IMR-90 (cell line): ENCODE data around the gene DDA1. TPM values are rescaled to one million over a fixed set of nuclear protein-coding genes. Genes with fewer than 3 reads are reported as not detected.

Experiments used
- ATAC-seq: fragments of 200-7000 bp; cut with Tn5 transposase; 2 replicates; pipeline ENCODE4 v1.9.1; 2020; ENCODE audit warnings: low read depth, mild to moderate bottlenecking, moderate library complexity
- BruUV-seq: library from RNA; stranded (reverse); fragments of 400-500 nt; replicated peaks from 2 replicates; lab custom pipeline; 2021; lab: Mats Ljungman, UMichigan
- CTCF ChIA-PET: fragments of 300-600 bp; formaldehyde crosslinking; extraction: SDS; loops from one replicate; lab custom pipeline; 2021; ENCODE audit warnings: antibody characterized with exemption; lab: Yijun Ruan, JAX
- POLR2A ChIA-PET: fragments of 300-600 bp; sonication (Branson Sonifier 250); formaldehyde crosslinking; loops from one replicate; lab custom pipeline; 2022; ENCODE audit warnings: antibody characterized with exemption; ENCODE audit not compliant: unreplicated experiment; lab: Charles Lee
- DNase-seq: peaks from one replicate; pipeline ENCODE4 v3.0.0; 2013
- H2AFZ ChIP-seq: replicated peaks from 2 replicates; pipeline ENCODE3; 2013; ENCODE audit warnings: low read length, mild to moderate bottlenecking; ENCODE audit not compliant: poor library complexity
- H2AK5ac ChIP-seq: 2 replicates; pipeline ENCODE4 v1.6.1; 2013; ENCODE audit warnings: low read depth, low read length, inconsistent platforms
- H2AK9ac ChIP-seq: replicated peaks from 2 replicates; pipeline ENCODE3; 2013; ENCODE audit warnings: mild to moderate bottlenecking, low read depth, low read length, moderate library complexity; ENCODE audit not compliant: poor library complexity
- H2BK120ac ChIP-seq: 2 replicates; pipeline ENCODE4 v1.6.1; 2013; ENCODE audit warnings: low read depth, low read length, inconsistent platforms
- H2BK15ac ChIP-seq: 3 replicates; pipeline ENCODE4 v1.6.1; 2013; ENCODE audit warnings: low read depth, low read length, inconsistent platforms
- H2BK20ac ChIP-seq: 2 replicates; pipeline ENCODE4 v1.6.1; 2013; ENCODE audit warnings: low read depth, mild to moderate bottlenecking, inconsistent platforms, low read length, moderate library complexity
- H2BK5ac ChIP-seq: 2 replicates; pipeline ENCODE4 v1.6.1; 2013; ENCODE audit warnings: mild to moderate bottlenecking, low read depth, low read length, inconsistent platforms; ENCODE audit not compliant: poor library complexity, severe bottlenecking
- H3K14ac ChIP-seq: replicated peaks from 2 replicates; pipeline ENCODE4 v1.6.1; 2013; ENCODE audit warnings: low read depth, low read length, inconsistent platforms
- H3K18ac ChIP-seq: 2 replicates; pipeline ENCODE4 v1.6.1; 2013; ENCODE audit warnings: low read depth, low read length, control low read depth
- H3K23ac ChIP-seq: 2 replicates; pipeline ENCODE4 v1.6.1; 2013; ENCODE audit warnings: low read depth, low read length, inconsistent platforms
- H3K27ac ChIP-seq: 2 replicates; pipeline ENCODE4 v1.5.1; 2013; ENCODE audit warnings: mild to moderate bottlenecking, control low read depth, low read length; ENCODE audit not compliant: insufficient read depth
- H3K27me3 ChIP-seq: 2 replicates; pipeline ENCODE4 v1.6.1; 2013; ENCODE audit warnings: low read length; ENCODE audit not compliant: control insufficient read depth, insufficient read depth
- H3K36me3 ChIP-seq: 2 replicates; pipeline ENCODE4 v1.6.1; 2013; ENCODE audit warnings: low read length, mixed read lengths; ENCODE audit not compliant: control insufficient read depth, insufficient read depth
- H3K4ac ChIP-seq: 2 replicates; pipeline ENCODE4 v1.6.1; 2013; ENCODE audit warnings: low read depth, low read length, inconsistent platforms
- H3K4me1 ChIP-seq: 2 replicates; pipeline ENCODE4 v1.6.1; 2013; ENCODE audit warnings: low read length, mixed read lengths; ENCODE audit not compliant: control insufficient read depth, insufficient read depth
- H3K4me2 ChIP-seq: 2 replicates; pipeline ENCODE4 v1.6.1; 2013; ENCODE audit warnings: low read depth, mild to moderate bottlenecking, control low read depth, low read length, moderate library complexity
- H3K4me3 ChIP-seq: 2 replicates; pipeline ENCODE4 v1.5.1; 2013; ENCODE audit warnings: low read depth, mild to moderate bottlenecking, control low read depth, low read length, moderate library complexity; ENCODE audit not compliant: insufficient read depth
- H3K56ac ChIP-seq: 2 replicates; pipeline ENCODE4 v1.6.1; 2013; ENCODE audit warnings: low read length, inconsistent platforms; ENCODE audit not compliant: insufficient read depth; ENCODE audit errors: extremely low read depth
- H3K79me1 ChIP-seq, 2 experiments: 2 replicates each; pipeline ENCODE4 v1.6.1; 2013; ENCODE audit warnings: low read length in 2 of 2, inconsistent platforms in 1 of 2, low read depth in 1 of 2
- H3K9ac ChIP-seq: 2 replicates; pipeline ENCODE4 v1.6.1; 2013; ENCODE audit warnings: low read depth, low read length, control low read depth
- H3K9me1 ChIP-seq: 2 replicates; pipeline ENCODE4 v1.6.1; 2013; ENCODE audit warnings: low read length, inconsistent platforms; ENCODE audit not compliant: insufficient read depth
- H3K9me3 ChIP-seq: 2 replicates; pipeline ENCODE4 v1.6.1; 2013; ENCODE audit warnings: low read length; ENCODE audit not compliant: control insufficient read depth, insufficient read depth
- H4K20me1 ChIP-seq: 2 replicates; pipeline ENCODE4 v1.6.1; 2013; ENCODE audit warnings: low read length, inconsistent platforms; ENCODE audit not compliant: insufficient read depth
- H4K5ac ChIP-seq: 2 replicates; pipeline ENCODE4 v1.6.1; 2013; ENCODE audit warnings: mild to moderate bottlenecking, low read depth, low read length, control low read depth
- H4K8ac ChIP-seq, 2 experiments: 2 replicates each; pipeline ENCODE4 v1.6.1; 2013; ENCODE audit warnings: low read depth in 2 of 2, low read length in 2 of 2, control low read depth in 1 of 2, inconsistent platforms in 1 of 2
- H4K91ac ChIP-seq: 2 replicates; pipeline ENCODE4 v1.6.1; 2013; ENCODE audit warnings: low read depth, low read length, inconsistent platforms; ENCODE audit not compliant: insufficient read depth
- BHLHE40 ChIP-seq: fragments of 150-350 bp; IDR thresholded peaks from 2 replicates; pipeline ENCODE4 v1.6.1; 2016; ENCODE audit warnings: mild to moderate bottlenecking, low read depth, low read length
- CHD1 ChIP-seq: IDR thresholded peaks from 2 replicates; pipeline ENCODE4 v1.6.1; 2012; ENCODE audit warnings: low read depth, low read length, improper control_type of control experiment
- FOS ChIP-seq: fragments of 150-350 bp; IDR thresholded peaks from 2 replicates; pipeline ENCODE4 v1.6.1; 2016; ENCODE audit warnings: low read depth, low read length
- MAFK ChIP-seq: IDR thresholded peaks from 2 replicates; pipeline ENCODE4 v1.6.1; 2012; ENCODE audit warnings: low read depth, low read length, improper control_type of control experiment
- MAZ ChIP-seq: IDR thresholded peaks from 2 replicates; pipeline ENCODE4 v1.6.1; 2012; ENCODE audit warnings: low read depth, mild to moderate bottlenecking, low read length, improper control_type of control experiment, moderate library complexity, borderline replicate concordance
- POLR2A ChIP-seq: IDR thresholded peaks from 2 replicates; pipeline ENCODE4 v1.6.1; 2012; ENCODE audit warnings: mild to moderate bottlenecking, low read depth, low read length
- RAD21 ChIP-seq: IDR thresholded peaks from 2 replicates; pipeline ENCODE4 v1.6.1; 2012; ENCODE audit warnings: low read length, improper control_type of control experiment
- RCOR1 ChIP-seq: IDR thresholded peaks from 2 replicates; pipeline ENCODE4 v1.6.1; 2012; ENCODE audit warnings: mild to moderate bottlenecking, low read length, improper control_type of control experiment; ENCODE audit not compliant: insufficient replicate concordance
- RFX5 ChIP-seq: IDR thresholded peaks from 2 replicates; pipeline ENCODE4 v1.8.0; 2012; ENCODE audit warnings: low read depth, mild to moderate bottlenecking, low read length, moderate library complexity
- WGBS, 2 experiments: methylation state at CpG; one replicate each; pipeline versions ENCODE4 v1.1.5 to v1.1.7; 2013; ENCODE audit warnings: missing lambda C conversion rate in 2 of 2; ENCODE audit not compliant: insufficient read length in 1 of 2; ENCODE audit errors: extremely low coverage in 2 of 2; 5-methylcytosine and 5-hydroxymethylcytosine counted together
- dilution Hi-C: fragments of 300-500 bp; cut with HindIII; formaldehyde crosslinking; loops from one replicate; pipeline ENCODE4 v1.14.3; 2018; ENCODE audit warnings: low sequenced_read_pairs; ENCODE audit not compliant: unreplicated experiment
- in situ Hi-C: fragments of 300-500 bp; cut with MboI; formaldehyde crosslinking; loops from 3 replicates; pipeline ENCODE4 v1.14.3; 2019; ENCODE audit warnings: low sequenced_read_pairs, inconsistent platforms, mixed read lengths
- intact Hi-C: fragments of 100-400 bp; cut with micrococcal nuclease; formaldehyde crosslinking; loops from 2 replicates; pipeline ENCODE4 v1.10.0; 2022
- polyA plus RNA-seq, 3 experiments: library from polyadenylated mRNA; depleted of rRNA; stranded (reverse); fragments of >200 nt; gene quantifications; 2 replicates each; pipeline ENCODE4 v1.2.3, GENCODE V29; 2012; ENCODE audit warnings: low replicate concordance in 1 of 3
- total RNA-seq: library from RNA; depleted of rRNA; stranded (reverse); fragments of >200 nt; gene quantifications from 2 replicates; pipeline ENCODE4 v1.2.3, GENCODE V29; 2012
- TF ChIP-seq, protein P1 (sequence below): fragments of 150-350 bp; IDR thresholded peaks from 2 replicates; pipeline ENCODE4 v1.6.1; 2016; ENCODE audit warnings: low read depth, mild to moderate bottlenecking, low read length, moderate library complexity, borderline replicate concordance
- TF ChIP-seq, protein P2 (sequence below): fragments of 150-350 bp; IDR thresholded peaks from 2 replicates; pipeline ENCODE4 v1.6.1; 2017; ENCODE audit warnings: mild to moderate bottlenecking, antibody characterized with exemption, low read length, low read depth

The DDA1 gene
- total and polyA plus RNA-seq, 2 of the 4 experiments (the other 2 are of a cell fraction): 33.7 to 87.2 TPM

DNA sequence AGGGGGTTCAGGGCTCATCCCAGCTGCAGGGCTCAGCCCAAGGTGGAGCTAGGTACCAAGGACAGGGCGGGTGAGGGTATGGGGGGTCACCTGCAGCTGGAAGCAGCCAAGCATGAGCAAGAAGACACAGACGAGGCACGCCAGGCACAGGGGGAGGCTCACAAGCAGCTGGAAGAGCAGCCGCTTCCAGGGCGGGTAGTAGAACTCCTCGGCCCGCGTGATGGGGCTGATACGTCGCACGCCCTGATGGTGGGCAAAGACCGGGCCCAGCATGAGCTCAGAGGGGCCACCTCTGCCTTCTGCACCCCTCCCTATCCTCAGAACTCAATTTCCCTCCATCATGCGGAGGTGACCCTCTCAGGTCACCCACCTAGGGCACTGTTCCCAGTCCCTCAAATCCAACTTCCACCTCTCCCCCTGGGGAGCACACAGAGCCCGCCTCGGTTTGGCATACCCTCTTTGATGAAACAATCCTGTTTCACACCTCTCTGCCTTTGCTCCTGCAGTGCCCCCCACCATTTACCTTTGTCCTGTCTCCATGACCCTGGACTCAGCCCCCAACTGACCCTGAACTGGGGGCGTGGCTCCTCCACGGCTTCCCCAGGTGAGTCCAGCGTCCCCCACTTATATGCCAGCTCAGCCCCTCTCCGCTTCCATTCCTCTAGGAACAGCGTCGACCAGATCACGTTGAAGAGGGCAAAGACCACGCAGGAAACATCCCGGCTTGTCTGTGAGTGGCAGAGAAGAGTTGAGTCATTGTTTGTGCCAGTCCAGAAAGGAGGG lies 21.1 kb downstream of the DDA1 start:
- H3K4me3 ChIP-seq: no peak overlapping the region
- 90% methylated on average over 9 of the region's 24 CpGs; no CpG with 5 or more reads in 1 of the 2 experiments for WGBS, 2 experiments
- H3K9me1 ChIP-seq: peaks cover 5% of the 10 kb centered on the region
- dilution Hi-C loops: no loop called here
- H3K23ac ChIP-seq: no peak overlapping the region
- no peak for ATAC-seq
- TF ChIP-seq FOS (no peak), RFX5 (no peak), RCOR1 (no peak), CHD1 (no peak), RAD21 (no peak), MAZ (no peak), MAFK (no peak), BHLHE40 (no peak), POLR2A (no peak)
- TF ChIP-seq, protein P1, sequence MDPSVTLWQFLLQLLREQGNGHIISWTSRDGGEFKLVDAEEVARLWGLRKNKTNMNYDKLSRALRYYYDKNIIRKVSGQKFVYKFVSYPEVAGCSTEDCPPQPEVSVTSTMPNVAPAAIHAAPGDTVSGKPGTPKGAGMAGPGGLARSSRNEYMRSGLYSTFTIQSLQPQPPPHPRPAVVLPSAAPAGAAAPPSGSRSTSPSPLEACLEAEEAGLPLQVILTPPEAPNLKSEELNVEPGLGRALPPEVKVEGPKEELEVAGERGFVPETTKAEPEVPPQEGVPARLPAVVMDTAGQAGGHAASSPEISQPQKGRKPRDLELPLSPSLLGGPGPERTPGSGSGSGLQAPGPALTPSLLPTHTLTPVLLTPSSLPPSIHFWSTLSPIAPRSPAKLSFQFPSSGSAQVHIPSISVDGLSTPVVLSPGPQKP: no peak
- TF ChIP-seq, protein P2, sequence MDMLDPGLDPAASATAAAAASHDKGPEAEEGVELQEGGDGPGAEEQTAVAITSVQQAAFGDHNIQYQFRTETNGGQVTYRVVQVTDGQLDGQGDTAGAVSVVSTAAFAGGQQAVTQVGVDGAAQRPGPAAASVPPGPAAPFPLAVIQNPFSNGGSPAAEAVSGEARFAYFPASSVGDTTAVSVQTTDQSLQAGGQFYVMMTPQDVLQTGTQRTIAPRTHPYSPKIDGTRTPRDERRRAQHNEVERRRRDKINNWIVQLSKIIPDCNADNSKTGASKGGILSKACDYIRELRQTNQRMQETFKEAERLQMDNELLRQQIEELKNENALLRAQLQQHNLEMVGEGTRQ: no peak
- intact Hi-C loops: no loop called here
- in situ Hi-C loops: no loop called here
- no peak overlapping the region for H3K14ac ChIP-seq
- H3K4me1 ChIP-seq: 0 out of 2 replicates have a peak, but pooled peaks cover 4% of the 10 kb centered on the region
- H3K9ac ChIP-seq: no peak overlapping the region
- H2AFZ ChIP-seq: no peak overlapping the region
- H3K27ac ChIP-seq: no peak overlapping the region
- no peak overlapping the region for H2AK9ac ChIP-seq
- H3K4ac ChIP-seq: no peak overlapping the region
- H4K8ac ChIP-seq: no peak overlapping the region
- H4K5ac ChIP-seq: no peak overlapping the region
- no peak overlapping the region for H3K4me2 ChIP-seq
- H4K20me1 ChIP-seq: no peaks in the 10 kb centered on the region
- peaks cover 6% of the 10 kb centered on the region; the same call in 1 of the 2 replicates for H3K36me3 ChIP-seq
- no peaks in the 10 kb centered on the region for H3K27me3 ChIP-seq
- no peak overlapping the region for H2BK120ac ChIP-seq
- no peak overlapping the region for H3K18ac ChIP-seq
- H3K56ac ChIP-seq: no peak overlapping the region
- H2BK5ac ChIP-seq: no peak overlapping the region
- CTCF ChIA-PET: no interaction called here
- H2BK20ac ChIP-seq: no peak overlapping the region
- DNase-seq: no peak
- H4K91ac ChIP-seq: no peak overlapping the region
- H3K79me1 ChIP-seq: peaks cover 0 to 27% of the 10 kb centered on the region in 2 experiments; a peak in 2 of 4 replicates
- no peak overlapping the region for H2AK5ac ChIP-seq
- H2BK15ac ChIP-seq: no peak overlapping the region
- BruUV-seq: no TSS peak
- no peaks in the 10 kb centered on the region for H3K9me3 ChIP-seq
- POLR2A ChIA-PET: no interaction called here
